KOPT-K1 (cell line): ENCODE data around the gene SNRNP35.
"Not testable (repeated sequence)": the region's sequence is repeated elsewhere in the genome, so short reads cannot be mapped to it uniquely, and the experiment has no call there.

Experiments used
- H3K27ac ChIP-seq: fragments of 200-600 bp; sonication (generic); 2 replicates; pipeline ENCODE4 v1.5.1; 2016; ENCODE audit warnings: antibody characterized with exemption, mild to moderate bottlenecking, low read depth, low read length; ENCODE audit not compliant: poor library complexity, severe bottlenecking
- H3K36me3 ChIP-seq: fragments of 200-600 bp; sonication (generic); 2 replicates; pipeline ENCODE4 v1.5.1; 2017; ENCODE audit warnings: antibody characterized with exemption, mild to moderate bottlenecking, low read length, moderate library complexity; ENCODE audit not compliant: insufficient read depth
- H3K9me3 ChIP-seq: fragments of 200-600 bp; sonication (generic); 2 replicates; pipeline ENCODE4 v1.5.1; 2017; ENCODE audit warnings: antibody characterized with exemption, low read length, mild to moderate bottlenecking; ENCODE audit not compliant: insufficient read depth, poor library complexity, severe bottlenecking

The SNRNP35 gene

GRCh38 chr12:123457980-123458779 lies at the start of gene SNRNP35:
TSS of gene SNRNP35 (plus strand) at chr12:123458139. CDS start at chr12:123465541, 7,402 bp downstream.
- H3K36me3 ChIP-seq = no peaks in the 10 kb centered on the region
- H3K27ac ChIP-seq = peak within 1 kb of the TSS; percentile 96
- no peaks in the 10 kb centered on the region for H3K9me3 ChIP-seq

- not testable (repeated sequence) for H3K9me3 ChIP-seq, H3K27ac ChIP-seq
- H3K36me3 ChIP-seq = peaks cover 64% of the 10 kb centered on the region
Observed at GRCh38 chr12:123408619-123409018, 49.3 kb upstream of the SNRNP35 start.

- H3K27ac ChIP-seq, H3K9me3 ChIP-seq: not testable (repeated sequence)
- peaks cover 56% of the 10 kb centered on the region for H3K36me3 ChIP-seq
Observed at GRCh38 chr12:123409284-123410040, 48.5 kb upstream of the SNRNP35 start.

GRCh38 chr12:123410041-123410412 lies 47.9 kb upstream of the SNRNP35 start:
- Histone ChIP-seq H3K9me3 (no peaks in the 10 kb centered on the region), H3K36me3 (peaks cover 54% of the 10 kb centered on the region), H3K27ac (no peak overlapping the region)

- Histone ChIP-seq H3K27ac (no peak overlapping the region), H3K9me3 (no peaks in the 10 kb centered on the region)
Observed at GRCh38 chr12:123421314-123421713, 36.6 kb upstream of the SNRNP35 start.

GRCh38 chr12:123427036-123427769 lies 30.7 kb upstream of the SNRNP35 start:
- Histone ChIP-seq H3K9me3 (no peaks in the 10 kb centered on the region), H3K36me3 (peaks cover 52% of the 10 kb centered on the region; the same call in 1 of the 2 replicates), H3K27ac (peak overlapping the region; percentile 43)

More at GRCh38 chr12:123421314-123421713, 36.6 kb upstream of the SNRNP35 start:
- peaks cover 61% of the 10 kb centered on the region; the same call in 1 of the 2 replicates for H3K36me3 ChIP-seq

GRCh38 chr12:123428591-123428990 lies 29.3 kb upstream of the SNRNP35 start:
- Histone ChIP-seq H3K9me3 (no peaks in the 10 kb centered on the region), H3K27ac (no peak overlapping the region), H3K36me3 (peaks cover 41% of the 10 kb centered on the region; the same call in 1 of the 2 replicates)

GRCh38 chr12:123429101-123429500 lies 28.8 kb upstream of the SNRNP35 start:
- peaks cover 41% of the 10 kb centered on the region; the same call in 1 of the 2 replicates for H3K36me3 ChIP-seq
- H3K27ac ChIP-seq = not testable (repeated sequence)

GRCh38 chr12:123431951-123432817 lies 25.8 kb upstream of the SNRNP35 start:
- not testable (repeated sequence) for H3K27ac ChIP-seq

More at GRCh38 chr12:123429101-123429500, 28.8 kb upstream of the SNRNP35 start:
- not testable (repeated sequence) for H3K9me3 ChIP-seq

GRCh38 chr12:123433615-123434014 lies 24.3 kb upstream of the SNRNP35 start:
- no peaks in the 10 kb centered on the region for H3K9me3 ChIP-seq
- H3K27ac ChIP-seq = no peak overlapping the region
- H3K36me3 ChIP-seq = peaks cover 24% of the 10 kb centered on the region; the same call in 1 of the 2 replicates

More at GRCh38 chr12:123431951-123432817, 25.8 kb upstream of the SNRNP35 start:
- not testable (repeated sequence) for H3K9me3 ChIP-seq
- peaks cover 31% of the 10 kb centered on the region; the same call in 1 of the 2 replicates for H3K36me3 ChIP-seq

GRCh38 chr12:123435636-123436016 lies 22.3 kb upstream of the SNRNP35 start:
- Histone ChIP-seq H3K36me3 (peaks cover 7% of the 10 kb centered on the region; the same call in 1 of the 2 replicates), H3K27ac (peak overlapping the region; percentile 73), H3K9me3 (no peaks in the 10 kb centered on the region)

GRCh38 chr12:123436017-123436964 lies 21.6 kb upstream of the SNRNP35 start, which contains the start of gene RILPL2:
TSS of gene RILPL2 (minus strand) at chr12:123436684. CDS start at chr12:123436420, 264 bp downstream.
- Histone ChIP-seq H3K27ac (peak within 1 kb of the TSS; percentile 73), H3K9me3 (no peaks in the 10 kb centered on the region), H3K36me3 (peaks cover under 1% of the 10 kb centered on the region; the same call in 1 of the 2 replicates)

- Histone ChIP-seq H3K36me3 (no peaks in the 10 kb centered on the region), H3K27ac (no peak overlapping the region), H3K9me3 (no peaks in the 10 kb centered on the region)
Observed at GRCh38 chr12:123441523-123442164, 16.3 kb upstream of the SNRNP35 start.
